Glutamatergic neuron (in vitro differentiated cells): Measurements from ENCODE around the gene SDR42E1. TPM values are rescaled to one million over a fixed set of nuclear protein-coding genes. Genes with fewer than 3 reads are reported as not detected.

Experiments used
- DNase-seq: peaks from one replicate; pipeline ENCODE4 v3.0.0; 2022
- H3K27ac Mint-ChIP-seq: one replicate; pipeline ENCODE4 v1.8.0; 2020; ENCODE audit warnings: mild to moderate bottlenecking, mixed read lengths, inconsistent platforms; ENCODE audit not compliant: unreplicated experiment
- H3K27me3 Mint-ChIP-seq: one replicate; pipeline ENCODE4 v1.8.0; 2020; ENCODE audit warnings: mild to moderate bottlenecking, moderate library complexity, mixed read lengths, inconsistent platforms; ENCODE audit not compliant: unreplicated experiment
- H3K36me3 Mint-ChIP-seq: one replicate; pipeline ENCODE4 v1.8.0; 2020; ENCODE audit warnings: mild to moderate bottlenecking, mixed read lengths, inconsistent platforms; ENCODE audit not compliant: unreplicated experiment
- H3K4me1 Mint-ChIP-seq: one replicate; pipeline ENCODE4 v1.8.0; 2020; ENCODE audit warnings: mild to moderate bottlenecking, low read depth, mixed read lengths, inconsistent platforms; ENCODE audit not compliant: unreplicated experiment
- H3K4me3 Mint-ChIP-seq: one replicate; pipeline ENCODE4 v1.8.0; 2020; ENCODE audit warnings: mild to moderate bottlenecking, mixed read lengths, inconsistent platforms; ENCODE audit not compliant: unreplicated experiment
- H3K9me3 Mint-ChIP-seq: one replicate; pipeline ENCODE4 v1.8.0; 2020; ENCODE audit warnings: mild to moderate bottlenecking, moderate library complexity, mixed read lengths, inconsistent platforms; ENCODE audit not compliant: unreplicated experiment
- CTCF ChIP-seq: fragments of 200-600 bp; sonication (generic); IDR thresholded peaks from one replicate; pipeline ENCODE4 v1.5.0; 2021; ENCODE audit not compliant: partially characterized antibody, unreplicated experiment
- total RNA-seq: library from RNA; stranded (reverse); fragmentation: NEBNext Ultra II Directional; extraction: Animal tissue kit (Norgen Biotek cat#: 25700); gene quantifications from one replicate; pipeline ENCODE4 v1.2.1, GENCODE V29; 2021; ENCODE audit not compliant: unreplicated experiment

The SDR42E1 gene
- total RNA-seq, 1 donor from 2014 or later: 0.20 TPM

DNA sequence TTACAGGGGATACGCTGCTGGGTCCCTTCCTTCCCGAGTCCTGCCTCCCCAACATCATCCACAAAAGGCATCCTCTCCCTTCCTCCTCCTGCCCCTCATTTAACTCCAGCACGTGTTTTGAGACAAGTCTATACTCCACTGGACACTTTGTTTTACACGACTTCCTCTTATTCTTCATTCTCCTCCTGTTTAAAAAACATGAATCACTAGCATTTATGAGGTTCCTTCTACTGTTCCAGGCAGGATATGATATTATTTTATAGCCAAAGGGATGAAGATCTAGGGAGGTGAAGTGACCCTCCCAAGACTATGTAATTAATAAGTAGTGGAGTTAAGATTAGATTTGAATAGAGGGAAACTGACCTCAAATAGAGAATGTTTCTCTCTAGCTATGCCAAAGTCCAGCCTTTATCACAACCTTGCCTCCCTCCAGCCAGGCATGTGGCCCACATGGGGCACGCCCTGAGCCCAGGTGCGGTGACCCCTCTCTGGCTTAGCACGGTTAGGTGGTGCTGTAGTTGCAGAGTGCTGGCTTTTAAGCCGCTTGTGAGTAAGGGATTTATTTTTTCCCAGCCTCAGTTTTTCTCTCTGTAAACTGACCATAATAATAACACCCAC, 22.5 kb upstream of the SDR42E1 start:
- TF ChIP-seq CTCF: no peak
- Mint-ChIP-seq H3K27me3 (no peaks in the 10 kb centered on the region), H3K4me3 (no peak overlapping the region), H3K27ac (no peak overlapping the region), H3K36me3 (no peaks in the 10 kb centered on the region), H3K9me3 (no peaks in the 10 kb centered on the region), H3K4me1 (no peaks in the 10 kb centered on the region)
- DNase-seq: no peak

DNA sequence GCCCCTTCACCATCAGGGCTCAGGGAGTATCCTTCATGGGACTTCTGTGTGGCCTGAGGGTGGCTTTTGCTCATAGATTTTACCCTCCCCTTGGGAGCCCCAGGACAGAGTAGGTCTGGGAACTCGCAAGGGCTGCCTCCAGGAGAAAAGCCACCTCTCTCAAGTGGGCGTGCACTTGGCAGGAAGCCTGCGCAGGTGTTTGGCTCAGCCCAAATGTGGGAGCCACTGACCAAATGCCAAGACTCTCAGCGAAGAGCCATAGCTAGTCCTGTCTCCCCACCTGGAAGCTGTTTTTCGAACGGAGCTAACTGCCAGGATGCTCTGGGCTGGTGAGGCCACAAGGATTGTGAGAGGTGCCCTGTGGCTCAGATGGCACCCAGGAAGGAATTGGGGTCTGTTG, 21.7 kb upstream of the SDR42E1 start:
- DNase-seq: no peak
- Mint-ChIP-seq H3K9me3 (no peaks in the 10 kb centered on the region), H3K4me3 (no peak overlapping the region), H3K4me1 (no peaks in the 10 kb centered on the region), H3K27me3 (no peaks in the 10 kb centered on the region), H3K27ac (no peak overlapping the region), H3K36me3 (no peaks in the 10 kb centered on the region)
- no peak for TF ChIP-seq CTCF

GRCh38 chr16:82031116-82032084, 20.1 kb upstream of the SDR42E1 start:
- H3K4me1 Mint-ChIP-seq: no peaks in the 10 kb centered on the region
- no peak overlapping the region for H3K4me3 Mint-ChIP-seq
- H3K36me3 Mint-ChIP-seq: no peaks in the 10 kb centered on the region
- H3K27me3 Mint-ChIP-seq: no peaks in the 10 kb centered on the region
- H3K9me3 Mint-ChIP-seq: no peaks in the 10 kb centered on the region
- DNase-seq: no peak
- no peak for TF ChIP-seq CTCF
- no peak overlapping the region for H3K27ac Mint-ChIP-seq

GRCh38 chr16:82027629-82028064, 16.4 kb upstream of the SDR42E1 start:
- no peaks in the 10 kb centered on the region for H3K4me1 Mint-ChIP-seq
- TF ChIP-seq CTCF: no peak
- no peaks in the 10 kb centered on the region for H3K9me3 Mint-ChIP-seq
- H3K36me3 Mint-ChIP-seq: peaks cover 13% of the 10 kb centered on the region
- no peak overlapping the region for H3K4me3 Mint-ChIP-seq
- H3K27ac Mint-ChIP-seq: no peak overlapping the region
- no peak for DNase-seq
- peaks cover 3% of the 10 kb centered on the region for H3K27me3 Mint-ChIP-seq

DNA sequence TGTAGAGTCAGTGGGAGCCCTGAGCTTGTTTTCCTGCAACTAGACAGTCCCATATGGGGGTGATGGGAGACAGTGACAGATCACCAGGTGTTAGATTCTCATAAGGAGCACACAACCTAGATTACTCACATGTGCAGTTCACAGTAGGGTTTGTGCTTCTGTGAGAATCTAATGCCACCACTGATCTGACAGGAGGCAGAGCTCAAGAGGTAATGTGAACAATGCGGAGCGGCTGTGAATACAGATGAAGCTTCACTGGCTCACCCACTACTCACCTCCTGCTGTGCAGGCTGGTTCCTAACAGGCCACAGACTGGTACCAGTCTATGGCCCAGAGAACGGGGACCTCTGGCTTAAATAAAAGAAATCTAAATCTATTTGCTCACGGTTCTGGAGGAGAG, 13.6 kb upstream of the SDR42E1 start:
- Mint-ChIP-seq H3K4me3 (no peak overlapping the region), H3K4me1 (no peaks in the 10 kb centered on the region), H3K9me3 (no peaks in the 10 kb centered on the region), H3K36me3 (peaks cover 13% of the 10 kb centered on the region), H3K27me3 (peaks cover 3% of the 10 kb centered on the region), H3K27ac (no peak overlapping the region)
- no peak for TF ChIP-seq CTCF
- no peak for DNase-seq
